HG03342 (cell line): ENCODE data around the gene TOLLIP.

Experiments used
- ATAC-seq: cut with Tn5 transposase; IDR thresholded peaks from one replicate; pipeline ENCODE4 v1.9.1; 2021; ENCODE audit warnings: mild to moderate bottlenecking, moderate library complexity; ENCODE audit not compliant: unreplicated experiment

TOLLIP gene

DNA sequence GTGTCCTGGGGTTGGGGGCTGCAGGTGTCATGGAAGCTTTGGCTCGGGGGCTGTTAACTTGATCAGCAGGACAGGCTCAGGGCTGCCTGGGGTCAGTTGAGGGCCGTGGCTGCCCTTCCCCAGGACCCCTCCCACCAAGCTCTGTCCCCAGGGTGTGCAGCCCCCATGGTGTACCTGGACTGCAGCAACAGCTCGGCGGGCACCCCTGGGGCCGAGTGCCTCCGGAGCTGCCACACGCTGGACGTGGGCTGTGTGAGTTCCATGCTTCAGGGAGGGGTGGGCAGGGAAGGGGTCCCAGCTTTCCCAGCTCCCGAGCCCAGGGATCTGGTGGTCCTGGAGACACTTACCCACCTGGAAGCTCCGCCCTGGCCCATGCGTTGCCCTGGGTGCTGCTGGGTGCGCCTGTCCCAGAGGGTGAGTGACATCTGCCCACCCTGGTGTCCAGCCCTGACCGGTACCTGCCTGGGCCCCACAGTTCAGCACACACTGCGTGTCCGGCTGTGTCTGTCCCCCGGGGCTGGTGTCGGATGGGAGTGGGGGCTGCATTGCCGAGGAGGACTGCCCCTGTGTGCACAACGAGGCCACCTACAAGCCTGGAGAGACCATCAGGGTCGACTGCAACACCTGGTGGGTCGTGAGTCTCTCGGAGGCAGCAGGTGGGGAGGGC, 75.2 kb downstream of the TOLLIP start:
- no peak for ATAC-seq

GRCh38 chr11:1233351-1234053, 75.9 kb downstream of the TOLLIP start:
- ATAC-seq, result no peak

DNA sequence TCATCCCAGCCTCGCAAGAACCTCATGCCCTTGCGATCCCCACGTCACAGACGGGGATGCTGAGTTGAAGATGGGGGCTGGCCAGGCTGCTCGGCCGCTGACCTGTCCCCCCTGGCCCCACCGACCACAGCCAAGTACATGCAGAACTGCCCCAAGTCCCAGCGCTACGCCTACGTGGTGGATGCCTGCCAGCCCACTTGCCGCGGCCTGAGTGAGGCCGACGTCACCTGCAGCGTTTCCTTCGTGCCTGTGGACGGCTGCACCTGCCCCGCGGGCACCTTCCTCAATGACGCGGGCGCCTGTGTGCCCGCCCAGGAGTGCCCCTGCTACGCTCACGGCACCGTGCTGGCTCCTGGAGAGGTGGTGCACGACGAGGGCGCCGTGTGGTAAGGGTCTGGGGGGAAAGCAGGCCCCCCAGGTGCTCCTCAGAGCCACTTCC, 76.5 kb downstream of the TOLLIP start:
- ATAC-seq, result no peak

DNA sequence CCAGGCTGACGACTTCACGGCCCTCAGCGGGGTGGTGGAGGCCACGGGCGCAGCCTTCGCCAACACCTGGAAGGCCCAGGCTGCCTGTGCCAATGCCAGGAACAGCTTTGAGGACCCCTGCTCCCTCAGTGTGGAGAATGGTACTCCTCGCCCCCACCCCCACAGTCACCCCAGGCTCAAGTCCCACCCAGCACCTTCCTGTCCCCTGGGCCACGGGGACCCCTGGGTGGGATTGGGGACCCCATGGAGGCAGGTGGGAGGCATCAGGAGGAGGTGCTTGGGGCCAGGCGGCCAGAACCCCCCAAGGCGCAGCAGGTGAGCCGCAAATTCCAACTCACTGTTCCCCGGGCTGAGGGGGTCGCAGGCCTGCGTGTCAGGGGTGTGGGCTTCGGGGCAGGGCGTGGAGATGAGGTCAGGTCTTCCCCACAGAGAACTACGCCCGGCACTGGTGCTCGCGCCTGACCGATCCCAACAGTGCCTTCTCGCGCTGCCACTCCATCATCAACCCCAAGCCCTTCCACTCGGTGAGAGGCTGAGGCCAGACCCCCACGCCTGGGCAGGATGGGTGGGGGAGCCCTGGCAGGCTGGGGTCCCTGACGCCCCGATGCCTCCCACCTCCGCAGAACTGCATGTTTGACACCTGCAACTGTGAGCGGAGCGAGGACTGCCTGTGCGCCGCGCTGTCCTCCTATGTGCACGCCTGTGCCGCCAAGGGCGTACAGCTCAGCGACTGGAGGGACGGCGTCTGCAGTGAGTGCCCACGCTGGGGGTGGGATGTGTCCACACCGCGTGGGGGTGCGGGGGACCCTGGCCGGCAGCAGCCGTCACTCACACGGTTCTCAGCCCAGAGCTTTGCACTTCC, 77.2 kb downstream of the TOLLIP start:
- ATAC-seq, result no peak

DNA sequence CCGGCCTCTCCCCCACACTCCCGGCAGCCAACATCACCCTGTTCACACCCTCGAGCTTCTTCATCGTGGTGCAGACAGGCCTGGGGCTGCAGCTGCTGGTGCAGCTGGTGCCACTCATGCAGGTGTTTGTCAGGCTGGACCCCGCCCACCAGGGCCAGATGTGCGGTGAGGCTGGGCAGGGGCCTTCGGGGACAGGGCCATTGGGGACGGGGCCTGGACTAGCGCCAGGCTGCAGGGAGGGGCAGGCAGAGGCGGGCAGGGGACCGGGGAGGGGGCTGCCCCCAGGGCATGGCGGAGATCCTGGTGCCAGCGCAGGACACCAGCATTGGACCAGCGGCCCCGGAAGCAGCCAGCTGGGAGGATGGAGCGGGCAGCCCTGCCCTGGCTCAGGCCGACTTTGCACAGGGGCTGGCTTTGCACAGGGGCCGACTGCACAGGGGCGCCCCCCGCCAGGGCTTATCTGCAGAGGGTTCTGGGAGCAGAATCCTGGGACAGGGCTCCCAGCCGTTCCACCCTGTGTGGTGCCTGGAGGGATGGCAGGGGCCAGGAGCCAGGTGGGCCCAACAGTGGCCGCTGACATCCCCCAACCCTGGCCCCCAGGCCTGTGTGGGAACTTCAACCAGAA, 77.9 kb downstream of the TOLLIP start:
- no peak for ATAC-seq

DNA sequence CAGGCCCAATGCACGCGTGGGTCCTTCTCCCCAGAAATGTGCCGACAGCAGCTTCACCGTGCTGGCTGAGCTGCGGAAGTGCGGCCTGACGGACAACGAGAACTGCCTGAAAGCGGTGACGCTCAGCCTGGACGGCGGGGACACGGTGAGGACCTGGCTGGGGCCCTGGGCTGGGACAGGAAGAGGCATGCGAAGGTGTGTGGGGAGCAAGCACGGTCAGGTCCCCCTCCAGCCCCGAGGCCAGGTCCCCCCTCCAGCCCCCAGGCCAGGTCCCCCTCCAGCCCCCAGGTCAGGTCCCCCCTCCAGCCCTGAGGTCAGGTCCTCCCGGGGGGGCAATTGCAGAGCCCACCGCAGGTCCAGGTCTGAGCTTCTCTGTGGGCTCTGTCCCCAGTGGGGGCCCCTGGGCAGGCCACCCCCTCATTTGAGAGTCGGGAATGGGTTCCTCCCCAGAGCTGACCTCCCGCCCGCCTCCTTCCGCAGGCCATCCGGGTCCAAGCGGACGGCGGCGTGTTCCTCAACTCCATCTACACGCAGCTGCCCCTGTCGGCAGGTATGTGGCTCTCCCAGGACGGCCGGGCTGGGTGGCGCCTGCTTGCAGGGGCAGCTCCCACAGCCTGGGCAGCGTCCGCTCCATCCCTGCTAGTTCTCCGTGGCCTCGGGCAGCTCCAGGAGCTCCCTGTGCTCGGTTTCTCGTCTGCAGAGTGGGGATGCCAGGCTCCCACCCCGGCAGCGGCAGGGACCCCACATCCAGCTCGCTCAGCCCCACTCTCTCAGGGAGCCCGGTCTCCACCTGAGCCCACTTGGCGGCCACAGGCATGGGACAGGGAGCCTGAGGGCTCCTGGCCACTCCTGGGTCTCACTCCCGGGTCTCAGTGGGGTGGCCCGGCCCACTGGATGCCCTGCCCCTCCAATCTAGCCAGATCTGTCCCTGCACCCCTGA, 78.7 kb downstream of the TOLLIP start:
- no peak for ATAC-seq

- no peak for ATAC-seq
Observed at GRCh38 chr11:1230121-1230455, 79.3 kb downstream of the TOLLIP start.

DNA sequence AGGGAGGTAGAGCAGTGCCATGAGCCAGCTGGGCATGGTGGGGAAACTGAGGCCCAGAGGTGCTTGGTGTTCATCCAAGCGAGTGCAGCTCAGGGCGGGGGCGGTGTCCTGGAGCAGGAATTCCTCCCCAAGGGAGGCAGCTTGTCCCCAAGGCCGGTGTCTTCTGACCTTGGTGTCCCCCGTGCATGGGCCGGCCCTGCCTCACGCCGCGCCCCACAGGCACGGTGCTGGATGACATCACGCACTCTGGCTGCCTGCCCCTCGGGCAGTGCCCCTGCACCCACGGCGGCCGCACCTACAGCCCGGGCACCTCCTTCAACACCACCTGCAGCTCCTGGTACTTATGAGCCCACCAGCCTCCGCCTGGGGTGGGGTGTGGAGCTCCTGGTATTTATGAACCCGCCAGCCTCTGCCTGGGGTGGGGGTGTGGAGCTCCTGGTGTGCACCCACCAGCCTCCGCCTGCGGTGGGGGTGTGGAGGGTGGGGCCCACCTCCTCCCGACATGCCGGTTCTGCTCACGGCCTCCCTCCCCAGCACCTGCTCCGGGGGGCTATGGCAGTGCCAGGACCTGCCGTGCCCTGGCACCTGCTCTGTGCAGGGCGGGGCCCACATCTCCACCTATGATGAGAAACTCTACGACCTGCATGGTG, 79.8 kb downstream of the TOLLIP start:
- ATAC-seq, result no peak

GRCh38 chr11:1228921-1229451, 80.4 kb downstream of the TOLLIP start:
- no peak for ATAC-seq

DNA sequence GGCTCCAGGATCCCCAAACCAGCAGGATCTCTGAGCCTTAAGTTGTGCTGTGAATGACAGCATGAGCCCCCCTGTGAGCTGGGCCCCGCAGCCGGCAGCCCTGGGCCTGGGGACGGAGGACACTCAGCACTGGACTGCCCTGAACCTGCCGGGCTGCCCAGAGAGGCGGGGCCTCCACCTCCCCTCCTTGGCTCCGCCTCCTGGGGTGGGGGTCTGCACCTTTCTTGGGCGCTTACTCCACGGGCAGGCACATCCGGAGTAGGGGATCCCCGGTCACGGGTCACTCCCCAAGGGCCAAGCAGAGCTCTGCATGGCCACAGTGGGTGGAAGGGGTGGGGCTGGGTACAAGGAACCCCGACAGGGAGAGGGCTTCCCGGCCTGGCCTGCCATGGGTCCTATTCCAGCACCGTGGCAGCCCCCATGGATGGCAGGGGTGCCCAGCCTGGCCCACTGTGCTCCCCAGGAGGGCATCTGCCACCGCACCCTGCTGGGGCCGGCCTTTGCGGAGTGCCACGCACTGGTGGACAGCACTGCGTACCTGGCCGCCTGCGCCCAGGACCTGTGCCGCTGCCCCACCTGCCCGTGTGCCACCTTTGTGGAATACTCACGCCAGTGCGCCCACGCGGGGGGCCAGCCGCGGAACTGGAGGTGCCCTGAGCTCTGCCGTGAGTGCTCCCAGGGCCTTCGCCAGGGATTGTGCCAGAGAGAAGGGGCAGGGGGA, 81.2 kb downstream of the TOLLIP start:
- no peak for ATAC-seq

- no peak for ATAC-seq
Observed at GRCh38 chr11:1227551-1228100, 81.8 kb downstream of the TOLLIP start.

DNA sequence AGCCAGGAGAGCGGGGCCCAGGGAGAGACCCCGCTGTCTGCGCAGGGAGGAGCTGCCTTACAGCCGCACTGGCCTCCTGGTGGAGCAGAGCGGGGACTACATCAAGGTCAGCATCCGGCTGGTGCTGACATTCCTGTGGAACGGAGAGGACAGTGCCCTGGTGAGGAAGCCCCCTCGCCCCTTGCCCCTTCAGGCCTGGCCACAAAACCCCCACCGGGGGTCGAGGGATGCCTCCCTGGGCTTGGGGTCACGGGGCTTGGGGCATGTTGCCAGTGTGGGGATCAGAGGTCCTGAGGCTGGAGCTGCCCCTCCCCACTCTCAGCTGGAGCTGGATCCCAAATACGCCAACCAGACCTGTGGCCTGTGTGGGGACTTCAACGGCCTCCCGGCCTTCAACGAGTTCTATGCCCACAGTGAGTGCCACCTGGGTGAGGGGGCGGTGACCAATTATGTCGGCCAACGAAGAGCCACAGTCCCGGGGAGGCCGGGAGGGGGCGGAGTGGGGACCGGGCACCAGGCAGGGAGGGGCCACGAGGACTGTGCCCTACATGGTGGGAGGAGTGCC, 82.4 kb downstream of the TOLLIP start:
- ATAC-seq, result no peak

DNA sequence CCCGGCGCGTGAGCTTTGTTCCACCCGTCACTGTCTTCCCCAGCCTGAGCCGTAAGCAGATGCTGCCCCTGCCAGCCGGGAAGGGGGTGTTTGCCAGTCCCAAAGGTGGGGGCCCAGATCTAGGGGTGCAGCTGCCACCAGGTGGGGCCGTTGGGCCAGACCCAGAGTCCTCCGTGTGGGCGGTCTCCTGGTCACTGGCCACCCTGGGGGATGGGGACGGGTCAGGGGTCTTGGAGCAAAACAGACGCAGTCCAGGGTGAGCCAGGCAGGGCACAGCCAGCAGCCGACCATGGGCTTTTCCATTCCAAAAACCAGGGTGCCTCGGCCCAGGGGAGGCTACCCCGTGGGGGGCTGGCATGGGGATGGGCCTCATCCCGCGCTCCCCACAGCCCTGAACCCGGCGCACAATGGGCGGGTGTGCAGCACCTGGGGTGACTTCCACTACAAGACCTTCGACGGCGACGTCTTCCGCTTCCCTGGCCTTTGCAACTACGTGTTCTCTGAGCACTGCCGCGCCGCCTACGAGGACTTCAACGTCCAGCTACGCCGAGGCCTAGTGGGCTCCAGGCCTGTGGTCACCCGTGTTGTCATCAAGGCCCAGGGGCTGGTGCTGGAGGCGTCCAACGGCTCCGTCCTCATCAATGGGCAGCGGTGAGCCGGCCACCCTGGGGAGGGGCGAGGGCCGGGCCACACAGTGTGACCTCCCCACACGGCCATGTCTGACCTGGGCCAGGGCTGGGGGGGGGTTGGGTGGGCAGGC, 83.0 kb downstream of the TOLLIP start:
- no peak for ATAC-seq

DNA sequence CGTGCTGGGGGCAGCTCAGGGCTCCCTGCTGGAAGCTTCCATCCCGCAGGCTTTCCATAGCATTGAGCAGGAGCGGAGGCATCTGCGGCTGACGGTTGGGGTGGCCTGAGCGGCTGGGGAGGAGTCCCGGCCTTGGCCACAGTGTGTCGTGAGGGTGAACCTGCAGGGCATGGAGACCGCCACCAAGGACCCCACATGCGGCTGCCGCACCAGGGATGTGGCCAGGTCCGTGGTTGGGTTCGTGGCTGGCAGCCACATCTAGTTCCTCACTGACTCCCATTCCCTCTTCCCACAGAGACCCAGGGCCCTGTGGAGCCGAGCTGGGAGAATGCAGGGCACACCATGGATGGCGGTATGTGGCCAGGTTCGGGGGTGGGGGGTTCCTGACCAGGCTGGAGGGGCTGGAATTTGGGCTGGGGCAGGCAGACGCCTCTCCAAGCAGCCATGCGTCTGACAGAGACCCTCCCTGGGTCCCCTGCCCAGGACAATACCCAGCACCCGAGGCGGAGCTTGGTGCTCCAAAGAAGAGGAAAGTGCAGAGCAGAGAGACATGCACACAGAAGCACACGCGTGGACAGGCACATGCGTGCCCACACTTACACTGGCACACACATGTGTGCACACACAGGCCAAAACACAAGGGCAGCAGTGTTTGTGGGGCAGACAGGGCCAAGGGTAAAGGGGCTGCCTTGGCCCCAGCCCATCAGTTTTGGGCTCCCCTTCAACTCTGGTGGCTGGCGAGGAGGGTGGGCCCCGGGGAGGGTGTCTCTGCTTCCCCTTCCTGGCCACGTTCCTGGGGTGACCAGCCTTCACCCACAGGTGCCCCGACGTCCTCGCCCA, 83.8 kb downstream of the TOLLIP start:
- ATAC-seq, result no peak

DNA sequence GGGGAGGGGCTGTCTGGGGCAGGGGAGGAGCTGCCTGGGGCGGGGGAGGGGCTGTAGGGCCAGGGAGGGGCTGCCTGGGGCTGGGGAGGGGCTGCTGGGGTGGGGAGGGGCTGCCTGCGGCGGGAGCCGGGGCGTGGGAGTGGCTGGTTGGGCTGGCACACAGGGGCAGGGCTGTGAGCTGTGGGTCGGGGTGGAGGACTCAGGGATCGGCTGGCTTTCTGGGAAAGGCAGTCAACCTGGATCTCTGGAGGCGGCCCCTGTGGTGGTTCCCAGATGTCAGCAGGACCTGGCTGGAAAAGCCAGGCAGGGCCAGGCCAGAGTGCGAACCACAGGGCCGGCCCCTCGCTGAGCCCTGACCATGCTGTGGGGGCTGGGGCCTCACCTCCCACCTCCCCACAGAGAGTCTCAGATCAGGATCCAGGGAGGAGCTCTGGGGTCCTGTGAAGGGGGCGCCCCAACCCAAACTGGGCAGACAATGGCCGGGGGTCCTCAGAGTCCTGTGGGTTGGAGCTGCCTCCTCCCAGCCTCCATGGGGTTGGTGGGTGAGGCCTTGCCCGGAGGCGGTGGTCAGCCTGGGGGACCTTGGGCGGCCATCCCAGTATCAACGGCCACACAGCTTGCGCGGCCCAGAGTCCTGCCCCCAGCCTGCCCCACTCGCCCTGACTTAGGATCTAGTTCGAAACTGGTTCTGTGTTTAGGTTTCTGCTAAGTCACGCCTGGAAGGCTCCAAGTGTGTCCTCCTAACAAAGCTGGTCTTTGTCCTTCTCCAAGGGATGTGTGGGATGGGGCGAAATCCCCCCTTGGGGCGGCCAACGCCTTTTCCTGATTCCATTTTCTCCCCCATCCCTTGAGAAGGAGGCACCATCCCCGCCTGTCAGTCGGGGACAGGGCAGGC, 84.7 kb downstream of the TOLLIP start:
- no peak for ATAC-seq
